ENCODE data around the gene GAS2L1. TPM values are rescaled to one million over a fixed set of nuclear protein-coding genes. Genes with fewer than 3 reads are reported as not detected.

Gene GAS2L1
- polyA plus RNA-seq, 1 donor (not counting 4 experiments of a cell fraction or from before 2014, with no cell fraction given), result 11.3 TPM

DNA sequence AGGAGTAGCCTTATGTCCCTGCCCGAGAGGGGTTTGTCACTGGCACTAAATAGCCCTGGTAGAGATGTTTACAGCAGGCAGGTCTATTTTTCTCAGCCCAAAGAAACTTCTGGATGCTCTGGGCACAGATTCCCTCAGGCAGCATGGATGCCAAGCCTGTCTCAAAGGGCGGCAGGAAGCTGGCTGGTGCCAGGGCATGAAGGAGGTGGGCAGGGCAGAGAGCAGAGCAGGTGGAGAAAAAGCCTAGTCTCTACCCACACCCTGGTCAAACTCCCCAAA, 4.1 kb upstream of the GAS2L1 start:
- dilution Hi-C loops (cut with MboI; ENCODE audit: extremely low pct_ligation_motif_present, low sequenced_read_pairs), result no loop called here
- no peaks in the 10 kb centered on the region for H3K9me3 ChIP-seq (ENCODE audit: control insufficient read depth, low read depth, low read length)
- FAIRE-seq, result no peak
- H2AFZ ChIP-seq (ENCODE audit: control insufficient read depth, low read length), result no peak overlapping the region
- H3K79me2 ChIP-seq (ENCODE audit: control insufficient read depth, insufficient read depth, low read length), result peaks cover 2% of the 10 kb centered on the region
- H3K4me2 ChIP-seq (ENCODE audit: control insufficient read depth, extremely low read depth, insufficient read depth, low read depth, low read length), result no peak overlapping the region
- peaks cover 17% of the 10 kb centered on the region for H4K20me1 ChIP-seq (ENCODE audit: control insufficient read depth, extremely low read depth, insufficient read depth, low read length)
- no peak overlapping the region for H3K9ac ChIP-seq (ENCODE audit: control insufficient read depth, extremely low read depth, insufficient read depth, low read length)
- H3K27me3 ChIP-seq (ENCODE audit: control insufficient read depth, extremely low read depth, insufficient read depth, low read length), result no peaks in the 10 kb centered on the region
- DNase-seq (ENCODE audit: low read depth, low spot score), result no peak
- H3K4me3 ChIP-seq (ENCODE audit: control insufficient read depth in 2 of 3, extremely low read depth in 1 of 3, insufficient read depth in 2 of 3, low read depth in 1 of 3, low read length in 3 of 3), result no peak overlapping the region
- peaks cover 21 to 29% of the 10 kb centered on the region in 2 experiments for H3K36me3 ChIP-seq (ENCODE audit: control insufficient read depth in 2 of 2, extremely low read depth in 1 of 2, insufficient read depth in 2 of 2, low read length in 2 of 2)
- H3K4me1 ChIP-seq (ENCODE audit: control insufficient read depth, extremely low read depth, insufficient read depth, low read length), result peaks cover 5% of the 10 kb centered on the region
- peaks cover 2% of the 10 kb centered on the region for H3K9me1 ChIP-seq (ENCODE audit: control insufficient read depth, extremely low read depth, insufficient read depth, low read length)
- TF ChIP-seq, protein P1, sequence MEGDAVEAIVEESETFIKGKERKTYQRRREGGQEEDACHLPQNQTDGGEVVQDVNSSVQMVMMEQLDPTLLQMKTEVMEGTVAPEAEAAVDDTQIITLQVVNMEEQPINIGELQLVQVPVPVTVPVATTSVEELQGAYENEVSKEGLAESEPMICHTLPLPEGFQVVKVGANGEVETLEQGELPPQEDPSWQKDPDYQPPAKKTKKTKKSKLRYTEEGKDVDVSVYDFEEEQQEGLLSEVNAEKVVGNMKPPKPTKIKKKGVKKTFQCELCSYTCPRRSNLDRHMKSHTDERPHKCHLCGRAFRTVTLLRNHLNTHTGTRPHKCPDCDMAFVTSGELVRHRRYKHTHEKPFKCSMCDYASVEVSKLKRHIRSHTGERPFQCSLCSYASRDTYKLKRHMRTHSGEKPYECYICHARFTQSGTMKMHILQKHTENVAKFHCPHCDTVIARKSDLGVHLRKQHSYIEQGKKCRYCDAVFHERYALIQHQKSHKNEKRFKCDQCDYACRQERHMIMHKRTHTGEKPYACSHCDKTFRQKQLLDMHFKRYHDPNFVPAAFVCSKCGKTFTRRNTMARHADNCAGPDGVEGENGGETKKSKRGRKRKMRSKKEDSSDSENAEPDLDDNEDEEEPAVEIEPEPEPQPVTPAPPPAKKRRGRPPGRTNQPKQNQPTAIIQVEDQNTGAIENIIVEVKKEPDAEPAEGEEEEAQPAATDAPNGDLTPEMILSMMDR (optimal IDR thresholded peaks at IDR 0.05 in 1 of 3, IDR thresholded peaks at IDR 0.05 in 1 of 3, conservative IDR thresholded peaks at IDR 0.05 in 1 of 3; ENCODE audit: extremely low read depth in 1 of 3, insufficient read depth in 2 of 3, low read length in 3 of 3), result no peak
- TF ChIP-seq EZH2 (IDR thresholded peaks at IDR 0.05; ENCODE audit: low read length), result no peak
- no peak overlapping the region for H3K27ac ChIP-seq (ENCODE audit: control insufficient read depth, insufficient read depth, low read length)

DNA sequence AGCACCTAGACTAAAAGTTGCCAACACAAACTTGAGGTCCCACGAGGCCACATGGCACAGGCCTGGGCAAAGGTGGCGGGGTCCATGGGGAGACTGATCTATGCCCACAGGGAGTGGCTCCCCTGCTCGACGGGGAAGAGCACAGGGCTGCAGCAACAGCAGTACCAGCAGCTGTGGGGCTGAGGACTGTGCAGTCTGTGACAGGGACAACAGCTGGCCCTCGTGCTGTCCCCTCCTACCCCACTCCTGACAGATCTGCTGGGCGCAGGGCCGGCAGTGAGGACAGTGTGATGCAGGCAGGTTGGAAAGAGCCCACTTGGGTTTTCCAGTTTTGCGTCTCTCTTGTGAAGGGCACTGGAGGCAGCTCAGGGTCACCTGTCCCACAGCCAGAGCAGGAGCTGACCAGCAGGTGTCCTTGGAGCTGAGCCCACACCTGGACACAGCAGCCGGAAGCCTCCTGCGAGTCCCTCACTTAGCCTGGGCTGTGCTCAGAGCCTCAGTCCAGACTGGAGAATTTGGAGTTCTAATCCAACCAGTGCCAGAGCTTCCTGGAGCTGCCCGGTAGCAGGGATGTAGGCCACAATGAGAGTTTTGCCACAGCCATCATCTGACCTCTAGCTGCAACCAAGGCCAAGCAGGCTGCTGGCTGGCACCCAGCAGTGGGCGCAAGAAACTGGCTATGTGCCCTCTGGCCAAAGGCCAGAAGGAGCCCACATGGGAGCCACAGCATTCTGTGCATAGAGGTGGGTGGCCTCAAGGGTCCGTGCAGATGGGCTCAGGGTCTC, 3.6 kb upstream of the GAS2L1 start:
- peaks cover 2% of the 10 kb centered on the region for H3K9me1 ChIP-seq (ENCODE audit: control insufficient read depth, extremely low read depth, insufficient read depth, low read length)
- H3K36me3 ChIP-seq (ENCODE audit: control insufficient read depth in 2 of 2, extremely low read depth in 1 of 2, insufficient read depth in 2 of 2, low read length in 2 of 2), result peaks cover 17 to 24% of the 10 kb centered on the region in 2 experiments
- no peaks in the 10 kb centered on the region for H3K9me3 ChIP-seq (ENCODE audit: control insufficient read depth, low read depth, low read length)
- peaks cover 17% of the 10 kb centered on the region for H4K20me1 ChIP-seq (ENCODE audit: control insufficient read depth, extremely low read depth, insufficient read depth, low read length)
- no peak overlapping the region for H3K4me3 ChIP-seq (ENCODE audit: control insufficient read depth in 2 of 3, extremely low read depth in 1 of 3, insufficient read depth in 2 of 3, low read depth in 1 of 3, low read length in 3 of 3)
- no peak overlapping the region for H3K4me2 ChIP-seq (ENCODE audit: control insufficient read depth, extremely low read depth, insufficient read depth, low read depth, low read length)
- no peaks in the 10 kb centered on the region for H3K27me3 ChIP-seq (ENCODE audit: control insufficient read depth, extremely low read depth, insufficient read depth, low read length)
- H3K27ac ChIP-seq (ENCODE audit: control insufficient read depth, insufficient read depth, low read length), result no peak overlapping the region
- TF ChIP-seq, protein P1 (optimal IDR thresholded peaks at IDR 0.05 in 1 of 3, IDR thresholded peaks at IDR 0.05 in 1 of 3, conservative IDR thresholded peaks at IDR 0.05 in 1 of 3; ENCODE audit: extremely low read depth in 1 of 3, insufficient read depth in 2 of 3, low read length in 3 of 3), result no peak
- TF ChIP-seq EZH2 (IDR thresholded peaks at IDR 0.05; ENCODE audit: low read length), result no peak
- H3K4me1 ChIP-seq (ENCODE audit: control insufficient read depth, extremely low read depth, insufficient read depth, low read length), result peaks cover 9% of the 10 kb centered on the region
- FAIRE-seq (no peak), DNase-seq (ENCODE audit: low read depth, low spot score) (no peak)
- dilution Hi-C loops (cut with MboI; ENCODE audit: extremely low pct_ligation_motif_present, low sequenced_read_pairs), result no loop called here
- no peak overlapping the region for H3K9ac ChIP-seq (ENCODE audit: control insufficient read depth, extremely low read depth, insufficient read depth, low read length)
- no peak overlapping the region for H2AFZ ChIP-seq (ENCODE audit: control insufficient read depth, low read length)
- H3K79me2 ChIP-seq (ENCODE audit: control insufficient read depth, insufficient read depth, low read length), result peaks cover 7% of the 10 kb centered on the region
